Hepatocyte (in vitro differentiated cells): ENCODE results near the gene MAFB. TPM values are rescaled to one million over a fixed set of nuclear protein-coding genes. Genes with fewer than 3 reads are reported as not detected.

Experiments used
- DNase-seq: peaks from one replicate; pipeline ENCODE4 v3.0.0-alpha.2; 2016; ENCODE audit warnings: low spot score
- H2AFZ ChIP-seq: fragments of 200-600 bp; sonication (generic); 2 replicates; pipeline ENCODE4 v1.6.0; 2016; ENCODE audit warnings: antibody characterized with exemption, mild to moderate bottlenecking
- H3K27ac ChIP-seq: fragments of 200-600 bp; sonication (generic); 2 replicates; pipeline ENCODE4 v1.5.1; 2016; ENCODE audit warnings: mild to moderate bottlenecking
- H3K27me3 ChIP-seq: fragments of 200-600 bp; sonication (generic); 2 replicates; pipeline ENCODE4 v1.6.1; 2016
- H3K36me3 ChIP-seq: fragments of 200-600 bp; sonication (generic); replicated peaks from 2 replicates; pipeline ENCODE4 v1.5.1; 2016; ENCODE audit warnings: low read depth; ENCODE audit not compliant: insufficient read depth
- H3K4me1 ChIP-seq: fragments of 200-600 bp; sonication (generic); 2 replicates; pipeline ENCODE4 v1.5.1; 2016; ENCODE audit warnings: mild to moderate bottlenecking, moderate library complexity; ENCODE audit not compliant: insufficient read depth
- H3K4me2 ChIP-seq: fragments of 200-600 bp; sonication (generic); 2 replicates; pipeline ENCODE4 v1.6.0; 2016
- H3K4me3 ChIP-seq: fragments of 200-600 bp; sonication (generic); 2 replicates; pipeline ENCODE4 v1.5.1; 2016; ENCODE audit warnings: mild to moderate bottlenecking
- H3K79me2 ChIP-seq: fragments of 200-600 bp; sonication (generic); 2 replicates; pipeline ENCODE4 v1.6.0; 2017; ENCODE audit warnings: mild to moderate bottlenecking
- H3K9me2 ChIP-seq: fragments of 200-600 bp; sonication (generic); replicated peaks from 2 replicates; pipeline ENCODE4 v1.6.0; 2017; ENCODE audit warnings: mild to moderate bottlenecking; ENCODE audit not compliant: insufficient read depth
- H3K9me3 ChIP-seq: fragments of 200-600 bp; sonication (generic); 2 replicates; pipeline ENCODE4 v1.5.1; 2016; ENCODE audit warnings: low read depth, mild to moderate bottlenecking
- H4K20me1 ChIP-seq: fragments of 200-600 bp; sonication (generic); 2 replicates; pipeline ENCODE4 v1.6.0; 2016; ENCODE audit warnings: mild to moderate bottlenecking; ENCODE audit not compliant: insufficient read depth, poor library complexity, severe bottlenecking
- CTCF ChIP-seq: fragments of 200-600 bp; sonication (generic); IDR thresholded peaks from 2 replicates; pipeline ENCODE4 v1.5.1; 2016; ENCODE audit warnings: antibody characterized with exemption, mild to moderate bottlenecking; ENCODE audit not compliant: poor library complexity
- EZH2 ChIP-seq: fragments of 200-600 bp; sonication (generic); IDR thresholded peaks from 2 replicates; pipeline ENCODE4 v1.6.1; 2016; ENCODE audit warnings: antibody characterized with exemption, mild to moderate bottlenecking, borderline replicate concordance
- EZH2phosphoT487 ChIP-seq: fragments of 200-600 bp; sonication (generic); IDR thresholded peaks from one replicate; pipeline ENCODE4 v1.6.1; 2018; ENCODE audit warnings: antibody characterized with exemption, mild to moderate bottlenecking, low read depth, moderate library complexity; ENCODE audit not compliant: unreplicated experiment, severe bottlenecking
- WGBS: methylation state at CpG from one replicate; pipeline ENCODE4 v1.1.6; 2016; ENCODE audit warnings: low lambda C conversion rate; ENCODE audit errors: missing lambda C conversion rate; 5-methylcytosine and 5-hydroxymethylcytosine counted together
- polyA plus RNA-seq: library from polyadenylated mRNA; unstranded; fragments of >200 nt; fragmentation: Nextera tagmentation; extraction: Ambion mirVana; gene quantifications from 2 replicates; pipeline ENCODE4 v1.2.1, GENCODE V29; 2016
- total RNA-seq: library from RNA; depleted of rRNA; stranded (reverse); fragments of >200 nt; gene quantifications from 2 replicates; pipeline ENCODE4 v1.2.3, GENCODE V29; 2014

The MAFB gene
- total and polyA plus RNA-seq, 2 experiments from 2014 or later = 3.4 to 4.1 TPM

DNA sequence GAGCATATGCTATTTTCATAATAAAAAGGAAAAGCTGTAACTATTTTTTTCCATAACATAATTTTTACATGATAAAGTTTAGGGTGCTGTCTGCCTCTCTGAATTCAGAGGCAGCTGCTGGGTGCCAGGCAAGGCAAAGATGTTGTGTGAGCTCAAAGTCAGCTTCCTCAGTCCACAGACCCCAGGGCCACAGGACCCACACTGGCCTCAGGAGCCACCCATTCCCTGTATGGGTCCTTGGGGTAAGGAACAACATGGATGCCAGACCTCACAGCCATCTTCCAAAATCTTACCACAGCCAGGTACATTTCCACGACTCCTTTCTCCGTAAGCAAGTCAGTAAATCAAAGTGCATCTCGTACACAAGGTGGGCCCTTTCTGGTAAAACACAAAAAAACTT is 16.4 kb upstream of the MAFB start:
- H3K4me1 ChIP-seq = peaks cover 4% of the 10 kb centered on the region
- H3K27ac ChIP-seq = no peak overlapping the region
- no peaks in the 10 kb centered on the region for H3K9me2 ChIP-seq
- H3K79me2 ChIP-seq = no peaks in the 10 kb centered on the region
- no peak for DNase-seq
- H3K27me3 ChIP-seq = peaks cover 1% of the 10 kb centered on the region
- no peaks in the 10 kb centered on the region for H4K20me1 ChIP-seq
- no peak overlapping the region for H3K4me2 ChIP-seq
- no peak overlapping the region for H2AFZ ChIP-seq
- no peaks in the 10 kb centered on the region for H3K36me3 ChIP-seq
- H3K9me3 ChIP-seq = no peaks in the 10 kb centered on the region
- no peak overlapping the region for H3K4me3 ChIP-seq
- 92% methylated on average over 3 of the region's 3 CpGs for WGBS
- TF ChIP-seq CTCF (no peak), EZH2 (no peak), EZH2phosphoT487 (no peak)

GRCh38 chr20:40704828-40705227 is 15.8 kb upstream of the MAFB start:
- no peaks in the 10 kb centered on the region for H3K9me3 ChIP-seq
- H3K9me2 ChIP-seq = no peaks in the 10 kb centered on the region
- WGBS = 44% methylated on average over 4 of the region's 4 CpGs
- no peaks in the 10 kb centered on the region for H3K36me3 ChIP-seq
- H3K27me3 ChIP-seq = no peaks in the 10 kb centered on the region
- TF ChIP-seq EZH2phosphoT487 (no peak), EZH2 (no peak), CTCF (no peak)
- H3K4me1 ChIP-seq = peaks cover 4% of the 10 kb centered on the region
- no peaks in the 10 kb centered on the region for H3K79me2 ChIP-seq
- H3K4me2 ChIP-seq = no peak overlapping the region
- no peak for DNase-seq
- H3K27ac ChIP-seq = no peak overlapping the region
- no peaks in the 10 kb centered on the region for H4K20me1 ChIP-seq
- no peak overlapping the region for H3K4me3 ChIP-seq
- H2AFZ ChIP-seq = no peak overlapping the region

GRCh38 chr20:40703975-40704530 is 15.0 kb upstream of the MAFB start:
- WGBS = 56% methylated on average over 8 of the region's 8 CpGs
- no peak overlapping the region for H3K4me2 ChIP-seq
- no peak for TF ChIP-seq EZH2
- no peak for TF ChIP-seq CTCF
- TF ChIP-seq EZH2phosphoT487 = no peak
- no peak overlapping the region for H2AFZ ChIP-seq
- H3K9me2 ChIP-seq = no peaks in the 10 kb centered on the region
- H3K9me3 ChIP-seq = no peaks in the 10 kb centered on the region
- peaks cover 2% of the 10 kb centered on the region for H3K27me3 ChIP-seq
- no peaks in the 10 kb centered on the region for H3K79me2 ChIP-seq
- peaks cover 4% of the 10 kb centered on the region for H3K4me1 ChIP-seq
- H3K27ac ChIP-seq = no peak overlapping the region
- DNase-seq = no peak
- no peak overlapping the region for H3K4me3 ChIP-seq
- H4K20me1 ChIP-seq = no peaks in the 10 kb centered on the region
- no peaks in the 10 kb centered on the region for H3K36me3 ChIP-seq
